ENCODE data around the gene WDR62. TPM values are rescaled to one million over a fixed set of nuclear protein-coding genes. Genes with fewer than 3 reads are reported as not detected.

Gene WDR62
- total and polyA plus RNA-seq, 12 donors = 1.6 to 33.7 (median 12.9) TPM

GRCh38 chr19:36113425-36113824 is 58.7 kb downstream of the WDR62 start:
- ATAC-seq (no peak), DNase-seq (no peak)
- Histone ChIP-seq H3K9me3 (no peaks in the 10 kb centered on the region), H3K4me3 (peak overlapping the region in 7 of 10 donors; percentile 71 to 90 (median 80)), H3K36me3 (peaks cover 0 to 55% (median 11%) of the 10 kb centered on the region in 9 donors), H3K4me1 (peaks cover 7 to 30% (median 24%) of the 10 kb centered on the region in 9 donors), H3K27me3 (no peaks in the 10 kb centered on the region), H3K27ac (peak overlapping the region in 1 of 10 donors; percentile 84)
- intact Hi-C loops (cut with DNase I) = loop anchor here in 5 of 10 donors (5.0 to 10.0 kb wide), 5 partner anchors 49 to 119 kb away; partner anchors contain the start of genes SDHAF1 (in 1 of the 5), THAP8 (in 1 of the 5) and WDR62 (in 1 of the 5)
- TF ChIP-seq, protein P1, sequence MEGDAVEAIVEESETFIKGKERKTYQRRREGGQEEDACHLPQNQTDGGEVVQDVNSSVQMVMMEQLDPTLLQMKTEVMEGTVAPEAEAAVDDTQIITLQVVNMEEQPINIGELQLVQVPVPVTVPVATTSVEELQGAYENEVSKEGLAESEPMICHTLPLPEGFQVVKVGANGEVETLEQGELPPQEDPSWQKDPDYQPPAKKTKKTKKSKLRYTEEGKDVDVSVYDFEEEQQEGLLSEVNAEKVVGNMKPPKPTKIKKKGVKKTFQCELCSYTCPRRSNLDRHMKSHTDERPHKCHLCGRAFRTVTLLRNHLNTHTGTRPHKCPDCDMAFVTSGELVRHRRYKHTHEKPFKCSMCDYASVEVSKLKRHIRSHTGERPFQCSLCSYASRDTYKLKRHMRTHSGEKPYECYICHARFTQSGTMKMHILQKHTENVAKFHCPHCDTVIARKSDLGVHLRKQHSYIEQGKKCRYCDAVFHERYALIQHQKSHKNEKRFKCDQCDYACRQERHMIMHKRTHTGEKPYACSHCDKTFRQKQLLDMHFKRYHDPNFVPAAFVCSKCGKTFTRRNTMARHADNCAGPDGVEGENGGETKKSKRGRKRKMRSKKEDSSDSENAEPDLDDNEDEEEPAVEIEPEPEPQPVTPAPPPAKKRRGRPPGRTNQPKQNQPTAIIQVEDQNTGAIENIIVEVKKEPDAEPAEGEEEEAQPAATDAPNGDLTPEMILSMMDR (IDR thresholded peaks at IDR 0.05) = no peak
- 92 to 93% methylated on average over 34 of the region's 34 CpGs for WGBS, 2 donors

DNA sequence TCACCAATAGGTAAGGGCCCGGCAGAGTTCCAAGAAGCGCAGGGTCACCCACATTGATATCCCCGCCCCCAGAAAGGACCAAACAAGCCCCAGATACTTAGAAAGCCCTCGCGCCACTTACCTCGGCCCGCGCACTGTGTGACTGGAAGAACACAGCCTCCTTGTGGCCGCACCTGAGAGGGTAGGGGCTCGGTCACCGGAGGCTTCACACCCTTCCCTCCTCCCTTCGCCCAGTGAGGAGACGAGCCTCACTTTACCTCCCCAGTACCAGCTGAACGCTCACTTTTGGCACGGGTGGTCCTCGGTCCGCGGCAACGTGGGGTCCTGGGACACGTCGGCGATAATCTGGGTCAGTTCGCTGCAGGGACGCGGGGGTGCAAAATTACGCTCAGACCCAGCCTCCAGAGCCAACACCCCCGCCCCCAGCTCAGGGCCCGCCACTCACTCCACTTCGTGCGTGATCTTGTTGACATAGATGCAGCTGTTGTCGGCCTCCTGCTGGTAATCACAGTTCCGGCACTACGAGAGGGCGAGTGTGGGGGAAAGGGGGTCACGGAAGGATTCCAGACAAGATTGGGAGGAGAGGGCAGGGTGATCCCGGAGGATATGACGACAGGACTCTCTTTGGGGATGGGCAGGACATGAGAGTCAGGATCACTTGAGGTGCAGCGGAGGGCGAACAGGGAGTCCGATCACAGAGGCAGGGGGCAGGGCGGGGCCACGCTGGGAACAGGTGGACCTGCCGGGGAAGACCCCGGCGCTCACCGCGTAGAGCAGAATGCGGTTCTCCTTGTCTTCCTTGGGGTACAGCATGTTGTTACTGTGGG is 59.4 kb downstream of the WDR62 start:
- H3K36me3 ChIP-seq = peaks cover 0 to 61% (median 11%) of the 10 kb centered on the region in 9 donors
- H3K27ac ChIP-seq = peak overlapping the region; percentile 41 to 93 (median 89)
- TF ChIP-seq, protein P1 (IDR thresholded peaks at IDR 0.05) = no peak
- H3K4me1 ChIP-seq = peaks cover 7 to 30% (median 24%) of the 10 kb centered on the region in 9 donors
- ATAC-seq = peak in 2 of 8 donors; percentile 0 to 16
- peak overlapping the region; percentile 71 to 90 (median 78) for H3K4me3 ChIP-seq
- H3K27me3 ChIP-seq = no peaks in the 10 kb centered on the region
- intact Hi-C loops (cut with DNase I) = loop anchor here in 7 of 10 donors (2.0 to 10.0 kb wide), 6 partner anchors 49 to 119 kb away; partner anchors contain the start of genes THAP8 (in 3 of the 7), WDR62 (in 3 of the 7) and SDHAF1 (in 1 of the 7)
- DNase-seq = peak in 1 of 2 donors; percentile 38
- H3K9me3 ChIP-seq = no peaks in the 10 kb centered on the region
- WGBS, 2 donors = 8 to 11% methylated on average over 46 to 48 of the region's 48 CpGs

- peak; percentile 93 to 98 (median 96) for ATAC-seq
- Histone ChIP-seq H3K27ac (peak within 1 kb of the TSS; percentile 41 to 93 (median 89)), H3K9me3 (no peaks in the 10 kb centered on the region), H3K4me1 (peaks cover 7 to 30% (median 24%) of the 10 kb centered on the region in 9 donors), H3K4me3 (peak within 1 kb of the TSS; percentile 71 to 90 (median 78)), H3K27me3 (no peaks in the 10 kb centered on the region), H3K36me3 (peaks cover 0 to 68% (median 11%) of the 10 kb centered on the region in 9 donors)
- DNase-seq = peak; percentile 98 to 100
- 0 to 1% methylated on average over 60 of the region's 60 CpGs for WGBS, 2 donors
- TF ChIP-seq, protein P1 (IDR thresholded peaks at IDR 0.05) = no peak
- intact Hi-C loops (cut with DNase I) = loop anchor here in 8 of 10 donors (1.0 to 10.0 kb wide), 8 partner anchors 50 to 120 kb away; partner anchors contain the start of genes THAP8 (in 4 of the 8), WDR62 (in 4 of the 8), SDHAF1 (in 1 of the 8) and ZNF146 (in 1 of the 8)
Measured at GRCh38 chr19:36114721-36115452, 60.2 kb downstream of the WDR62 start, which contains the start of gene POLR2I. TSS of gene POLR2I (minus strand) at chr19:36114875. CDS start at chr19:36114856, 19 bp downstream.

All from heart right ventricle (tissue), 16 donors.